Neural cell (in vitro differentiated cells): ENCODE results near the gene BZW2. TPM values are rescaled to one million over a fixed set of nuclear protein-coding genes. Genes with fewer than 3 reads are reported as not detected.

Experiments used
- H2AFZ ChIP-seq: fragments of 200-600, 300-800 bp; sonication (generic), shearing (Covaris generic); 2 replicates; pipeline ENCODE4 v1.6.0; 2014; ENCODE audit warnings: low read depth, mild to moderate bottlenecking, antibody characterized with exemption, low read length, moderate library complexity
- H3F3A ChIP-seq: fragments of 200-600 bp; shearing (Covaris generic); 2 replicates; pipeline ENCODE4 v1.6.1; 2016; ENCODE audit warnings: mild to moderate bottlenecking, moderate library complexity, mixed read lengths, antibody characterized with exemption, low read length; ENCODE audit not compliant: insufficient read depth, poor library complexity, severe bottlenecking
- H3K27ac ChIP-seq: fragments of 200-600, 300-800 bp; sonication (generic), shearing (Covaris generic); 2 replicates; pipeline ENCODE4 v1.5.1; 2014; ENCODE audit warnings: mild to moderate bottlenecking, low read length, moderate library complexity
- H3K27me3 ChIP-seq: fragments of 300-800, 200-600 bp; sonication (generic), shearing (Covaris generic); 2 replicates; pipeline ENCODE4 v1.6.0; 2014; ENCODE audit warnings: mild to moderate bottlenecking, low read depth, low read length, moderate library complexity; ENCODE audit not compliant: insufficient read depth
- H3K36me3 ChIP-seq: fragments of 300-800, 200-600 bp; sonication (generic), shearing (Covaris generic); 2 replicates; pipeline ENCODE4 v1.5.1; 2014; ENCODE audit warnings: mild to moderate bottlenecking, antibody characterized with exemption, low read length, moderate library complexity; ENCODE audit not compliant: insufficient read depth
- H3K4me2 ChIP-seq: fragments of 300-800, 200-600 bp; sonication (generic), shearing (Covaris generic); 2 replicates; pipeline ENCODE4 v1.6.0; 2014; ENCODE audit warnings: mild to moderate bottlenecking, low read length
- H3K4me3 ChIP-seq: fragments of 300-800, 200-600 bp; sonication (generic), shearing (Covaris generic); 2 replicates; pipeline ENCODE4 v1.5.1; 2014; ENCODE audit warnings: mild to moderate bottlenecking, low read length, moderate library complexity
- H3K79me2 ChIP-seq: fragments of 200-600 bp; shearing (Covaris generic); replicated peaks from 2 replicates; pipeline ENCODE4 v1.6.0; 2014; ENCODE audit warnings: mild to moderate bottlenecking, low read length, moderate library complexity; ENCODE audit not compliant: insufficient read depth
- H3K9ac ChIP-seq: fragments of 300-800, 200-600 bp; sonication (generic), shearing (Covaris generic); 2 replicates; pipeline ENCODE4 v1.6.1; 2016; ENCODE audit warnings: mild to moderate bottlenecking, low read length, mixed read lengths
- H3K9me2 ChIP-seq: fragments of 200-600 bp; shearing (Covaris generic); 2 replicates; pipeline ENCODE4 v1.6.1; 2016; ENCODE audit warnings: mild to moderate bottlenecking, low read length, mixed read lengths; ENCODE audit not compliant: insufficient read depth
- H3K9me3 ChIP-seq: fragments of 200-600, 300-800 bp; sonication (generic), shearing (Covaris generic); 2 replicates; pipeline ENCODE4 v1.6.1; 2016; ENCODE audit warnings: mild to moderate bottlenecking, mixed run types, low read length, moderate library complexity, mixed read lengths
- H4K20me1 ChIP-seq: fragments of 200-600 bp; shearing (Covaris generic); 2 replicates; pipeline ENCODE4 v1.6.1; 2016; ENCODE audit warnings: mild to moderate bottlenecking, mixed run types; ENCODE audit not compliant: insufficient read depth
- EP300 ChIP-seq: fragments of 450-650 bp; conservative IDR thresholded peaks from 2 replicates; pipeline ENCODE4 v1.6.1; 2014; ENCODE audit warnings: antibody characterized with exemption, mild to moderate bottlenecking, moderate library complexity; ENCODE audit not compliant: poor library complexity, severe bottlenecking
- EZH2 ChIP-seq: fragments of 200-600, 300-800 bp; shearing (Covaris generic), sonication (generic); IDR thresholded peaks from 2 replicates; pipeline ENCODE4 v1.6.1; 2014; ENCODE audit warnings: antibody characterized with exemption, low read length, borderline replicate concordance, mild to moderate bottlenecking; ENCODE audit not compliant: insufficient read depth, poor library complexity, severe bottlenecking
- MXI1 ChIP-seq: fragments of 450-650 bp; conservative IDR thresholded peaks from 2 replicates; pipeline ENCODE4 v1.6.1; 2014; ENCODE audit warnings: antibody characterized with exemption, mild to moderate bottlenecking; ENCODE audit not compliant: poor library complexity, severe bottlenecking
- POLR2AphosphoS5 ChIP-seq: IDR thresholded peaks from 2 replicates; pipeline ENCODE4 v1.6.1; 2012
- RAD21 ChIP-seq: fragments of 450-650 bp; conservative IDR thresholded peaks from 2 replicates; pipeline ENCODE4 v1.6.1; 2014; ENCODE audit warnings: antibody characterized with exemption, mild to moderate bottlenecking, moderate library complexity
- SMC3 ChIP-seq: fragments of 450-650 bp; conservative IDR thresholded peaks from 2 replicates; pipeline ENCODE4 v1.6.1; 2014; ENCODE audit warnings: antibody characterized with exemption, mild to moderate bottlenecking, moderate library complexity; ENCODE audit not compliant: poor library complexity
- TAF1 ChIP-seq: IDR thresholded peaks from 2 replicates; pipeline ENCODE4 v1.6.1; 2012; ENCODE audit warnings: low read depth
- polyA plus RNA-seq: library from polyadenylated mRNA; depleted of rRNA; stranded (reverse); fragments of >200 nt; gene quantifications from 2 replicates; pipeline ENCODE4 v1.2.3, GENCODE V29; 2014
- TF ChIP-seq, protein P1 (sequence below): IDR thresholded peaks from 2 replicates; pipeline ENCODE4 v1.6.1; 2012; ENCODE audit warnings: borderline replicate concordance
- TF ChIP-seq, protein P2 (sequence below): fragments of 450-650 bp; IDR thresholded peaks from 2 replicates; pipeline ENCODE4 v1.5.1; 2014; ENCODE audit warnings: antibody characterized with exemption, mild to moderate bottlenecking, moderate library complexity; ENCODE audit not compliant: poor library complexity, severe bottlenecking

Gene BZW2
- polyA plus RNA-seq, 1 donor from 2014 or later = 203 TPM

DNA sequence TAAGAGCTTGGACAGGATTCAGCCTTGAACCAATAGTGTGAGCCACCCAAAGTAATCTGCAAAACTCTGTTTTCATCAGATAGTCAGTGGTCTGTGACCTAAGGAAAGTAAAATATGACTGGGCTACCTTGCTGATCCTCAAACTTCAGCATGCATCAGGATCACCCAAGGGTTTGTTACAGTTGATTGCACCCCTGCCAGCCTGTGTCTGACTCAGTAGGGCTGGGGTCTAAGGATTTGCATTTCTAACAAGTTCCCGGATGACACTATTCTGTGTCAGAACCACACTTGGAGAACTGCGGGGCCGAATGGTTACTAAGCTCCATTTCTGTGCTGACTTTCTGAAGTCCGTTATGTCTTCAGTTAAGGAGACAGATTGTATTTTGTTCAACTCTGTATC lies 66.9 kb downstream of the BZW2 start:
- no peaks in the 10 kb centered on the region for H3K36me3 ChIP-seq
- H3K9ac ChIP-seq = no peak overlapping the region
- H3K27me3 ChIP-seq = no peaks in the 10 kb centered on the region
- no peaks in the 10 kb centered on the region for H3K9me3 ChIP-seq
- H3K4me2 ChIP-seq = no peak overlapping the region
- no peak overlapping the region for H3K4me3 ChIP-seq
- no peaks in the 10 kb centered on the region for H3K79me2 ChIP-seq
- H4K20me1 ChIP-seq = no peaks in the 10 kb centered on the region
- H3F3A ChIP-seq = no peaks in the 10 kb centered on the region
- TF ChIP-seq EZH2 = no peak
- TF ChIP-seq, protein P1, sequence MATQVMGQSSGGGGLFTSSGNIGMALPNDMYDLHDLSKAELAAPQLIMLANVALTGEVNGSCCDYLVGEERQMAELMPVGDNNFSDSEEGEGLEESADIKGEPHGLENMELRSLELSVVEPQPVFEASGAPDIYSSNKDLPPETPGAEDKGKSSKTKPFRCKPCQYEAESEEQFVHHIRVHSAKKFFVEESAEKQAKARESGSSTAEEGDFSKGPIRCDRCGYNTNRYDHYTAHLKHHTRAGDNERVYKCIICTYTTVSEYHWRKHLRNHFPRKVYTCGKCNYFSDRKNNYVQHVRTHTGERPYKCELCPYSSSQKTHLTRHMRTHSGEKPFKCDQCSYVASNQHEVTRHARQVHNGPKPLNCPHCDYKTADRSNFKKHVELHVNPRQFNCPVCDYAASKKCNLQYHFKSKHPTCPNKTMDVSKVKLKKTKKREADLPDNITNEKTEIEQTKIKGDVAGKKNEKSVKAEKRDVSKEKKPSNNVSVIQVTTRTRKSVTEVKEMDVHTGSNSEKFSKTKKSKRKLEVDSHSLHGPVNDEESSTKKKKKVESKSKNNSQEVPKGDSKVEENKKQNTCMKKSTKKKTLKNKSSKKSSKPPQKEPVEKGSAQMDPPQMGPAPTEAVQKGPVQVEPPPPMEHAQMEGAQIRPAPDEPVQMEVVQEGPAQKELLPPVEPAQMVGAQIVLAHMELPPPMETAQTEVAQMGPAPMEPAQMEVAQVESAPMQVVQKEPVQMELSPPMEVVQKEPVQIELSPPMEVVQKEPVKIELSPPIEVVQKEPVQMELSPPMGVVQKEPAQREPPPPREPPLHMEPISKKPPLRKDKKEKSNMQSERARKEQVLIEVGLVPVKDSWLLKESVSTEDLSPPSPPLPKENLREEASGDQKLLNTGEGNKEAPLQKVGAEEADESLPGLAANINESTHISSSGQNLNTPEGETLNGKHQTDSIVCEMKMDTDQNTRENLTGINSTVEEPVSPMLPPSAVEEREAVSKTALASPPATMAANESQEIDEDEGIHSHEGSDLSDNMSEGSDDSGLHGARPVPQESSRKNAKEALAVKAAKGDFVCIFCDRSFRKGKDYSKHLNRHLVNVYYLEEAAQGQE = no peak
- no peak for TF ChIP-seq TAF1
- no peak for TF ChIP-seq EP300
- TF ChIP-seq SMC3 = no peak
- no peak for TF ChIP-seq MXI1
- TF ChIP-seq RAD21 = no peak
- TF ChIP-seq, protein P2, sequence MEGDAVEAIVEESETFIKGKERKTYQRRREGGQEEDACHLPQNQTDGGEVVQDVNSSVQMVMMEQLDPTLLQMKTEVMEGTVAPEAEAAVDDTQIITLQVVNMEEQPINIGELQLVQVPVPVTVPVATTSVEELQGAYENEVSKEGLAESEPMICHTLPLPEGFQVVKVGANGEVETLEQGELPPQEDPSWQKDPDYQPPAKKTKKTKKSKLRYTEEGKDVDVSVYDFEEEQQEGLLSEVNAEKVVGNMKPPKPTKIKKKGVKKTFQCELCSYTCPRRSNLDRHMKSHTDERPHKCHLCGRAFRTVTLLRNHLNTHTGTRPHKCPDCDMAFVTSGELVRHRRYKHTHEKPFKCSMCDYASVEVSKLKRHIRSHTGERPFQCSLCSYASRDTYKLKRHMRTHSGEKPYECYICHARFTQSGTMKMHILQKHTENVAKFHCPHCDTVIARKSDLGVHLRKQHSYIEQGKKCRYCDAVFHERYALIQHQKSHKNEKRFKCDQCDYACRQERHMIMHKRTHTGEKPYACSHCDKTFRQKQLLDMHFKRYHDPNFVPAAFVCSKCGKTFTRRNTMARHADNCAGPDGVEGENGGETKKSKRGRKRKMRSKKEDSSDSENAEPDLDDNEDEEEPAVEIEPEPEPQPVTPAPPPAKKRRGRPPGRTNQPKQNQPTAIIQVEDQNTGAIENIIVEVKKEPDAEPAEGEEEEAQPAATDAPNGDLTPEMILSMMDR = no peak
- TF ChIP-seq POLR2AphosphoS5 = no peak
- H2AFZ ChIP-seq = no peak overlapping the region
- no peaks in the 10 kb centered on the region for H3K9me2 ChIP-seq
- H3K27ac ChIP-seq = no peak overlapping the region

DNA sequence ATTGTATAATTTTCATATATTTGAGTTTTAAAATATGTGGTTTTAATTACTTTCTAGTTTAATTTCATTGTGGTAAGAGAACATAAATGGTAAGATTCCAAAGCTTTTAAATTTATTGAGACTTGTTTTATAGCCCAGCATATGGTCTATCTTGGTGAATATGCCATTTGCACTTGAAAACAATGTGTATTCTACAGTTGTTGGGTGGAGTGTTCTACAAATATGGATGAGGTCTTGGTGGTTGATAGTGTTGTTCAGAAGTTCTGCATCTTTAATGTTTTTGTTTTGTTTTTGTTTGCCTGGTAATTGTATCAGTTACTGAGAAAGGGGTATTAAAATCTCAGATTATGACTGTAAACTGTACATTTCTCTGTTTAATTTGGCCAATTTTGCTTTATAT lies 69.9 kb downstream of the BZW2 start:
- Histone ChIP-seq H3K79me2 (no peaks in the 10 kb centered on the region), H4K20me1 (no peaks in the 10 kb centered on the region), H3K27ac (no peak overlapping the region), H3F3A (no peaks in the 10 kb centered on the region), H3K9me2 (no peaks in the 10 kb centered on the region), H3K4me3 (no peak overlapping the region), H2AFZ (no peak overlapping the region), H3K4me2 (no peak overlapping the region), H3K9me3 (no peaks in the 10 kb centered on the region), H3K27me3 (no peaks in the 10 kb centered on the region), H3K9ac (no peak overlapping the region), H3K36me3 (no peaks in the 10 kb centered on the region)
- TF ChIP-seq EZH2 = no peak
- TF ChIP-seq, protein P2 = no peak
- TF ChIP-seq RAD21 = no peak
- TF ChIP-seq, protein P1 = no peak
- no peak for TF ChIP-seq POLR2AphosphoS5
- TF ChIP-seq SMC3 = no peak
- no peak for TF ChIP-seq EP300
- TF ChIP-seq MXI1 = no peak
- TF ChIP-seq TAF1 = no peak
